Endothelial cell of umbilical vein (primary cell): ENCODE measurements around the gene CD34. TPM values are rescaled to one million over a fixed set of nuclear protein-coding genes. Genes with fewer than 3 reads are reported as not detected.

Experiments
- BruUV-seq: library from RNA; stranded (reverse); fragments of 400-500 nt; replicated peaks from 2 replicates; lab custom pipeline; 2021; lab: Mats Ljungman, UMichigan
- CTCF ChIA-PET: fragments of 300-600, 350-600 bp; sonication (Branson Sonifier 250); formaldehyde crosslinking; loops from one replicate; lab custom pipeline; 2021; ENCODE audit warnings: antibody characterized with exemption, inconsistent platforms; lab: Charles Lee
- POLR2A ChIA-PET: fragments of 300-600, 350-600 bp; sonication (Branson Sonifier 250); formaldehyde crosslinking; loops from one replicate; lab custom pipeline; 2021; ENCODE audit warnings: antibody characterized with exemption, inconsistent platforms; lab: Charles Lee
- DNase-seq: peaks from one replicate; pipeline ENCODE4 v3.0.0-alpha.2; 2011; ENCODE audit warnings: low read depth, low spot score
- FAIRE-seq: peaks from 2 replicates; lab custom pipeline; 2011; peaks lifted over from hg19 to GRCh38; lab: Jason Lieb, UNC
- H2AFZ ChIP-seq: 2 replicates; pipeline ENCODE4 v1.6.0; 2012; ENCODE audit warnings: low read depth, low read length, control low read depth, inconsistent platforms
- H3K27ac ChIP-seq: 2 replicates; pipeline ENCODE4 v1.5.1; 2011; ENCODE audit warnings: low read depth, mild to moderate bottlenecking, control low read depth, low read length, moderate library complexity; ENCODE audit not compliant: insufficient read depth
- H3K27me3 ChIP-seq, 2 experiments: 2 replicates each; pipeline versions ENCODE4 v1.6.0 to v1.6.1; 2011; ENCODE audit warnings: low read length in 2 of 2, mixed read lengths in 1 of 2; ENCODE audit not compliant: control insufficient read depth in 2 of 2, insufficient read depth in 2 of 2
- H3K36me3 ChIP-seq, 2 experiments: 2 replicates in 1 of 2; 3 replicates in 1 of 2; pipeline ENCODE4 v1.5.1; 2011; ENCODE audit warnings: low read length in 2 of 2, mild to moderate bottlenecking in 1 of 2, moderate library complexity in 1 of 2; ENCODE audit not compliant: control insufficient read depth in 2 of 2, insufficient read depth in 2 of 2; ENCODE audit errors: extremely low read depth in 1 of 2
- H3K4me1 ChIP-seq: 3 replicates; pipeline ENCODE4 v1.5.1; 2011; ENCODE audit warnings: mild to moderate bottlenecking, low read length; ENCODE audit not compliant: control insufficient read depth, insufficient read depth; ENCODE audit errors: extremely low read depth
- H3K4me2 ChIP-seq: 2 replicates; pipeline ENCODE4 v1.6.1; 2011; ENCODE audit warnings: low read length, control low read depth, mixed read lengths; ENCODE audit not compliant: insufficient read depth
- H3K4me3 ChIP-seq, 3 experiments: fragments of 200-600 bp in 1 of 3; sonication (generic), shearing (Covaris generic) in 1 of 3; replicated peaks in 1 of 3; 2 replicates each; pipeline ENCODE4 v1.5.1; 2011 to 2016; ENCODE audit warnings: control low read depth in 3 of 3, low read length in 3 of 3, mild to moderate bottlenecking in 2 of 3, inconsistent platforms in 1 of 3, low read depth in 1 of 3, moderate library complexity in 1 of 3; ENCODE audit not compliant: insufficient read depth in 1 of 3
- H3K79me2 ChIP-seq: 2 replicates; pipeline ENCODE4 v1.6.0; 2012; ENCODE audit warnings: low read length, inconsistent platforms; ENCODE audit not compliant: control insufficient read depth, insufficient read depth
- H3K9ac ChIP-seq: replicated peaks from 2 replicates; pipeline ENCODE3; 2011; ENCODE audit warnings: low read length, control low read depth; ENCODE audit not compliant: insufficient read depth; ENCODE audit errors: extremely low read depth
- H3K9me1 ChIP-seq: replicated peaks from 3 replicates; pipeline ENCODE4 v1.6.0; 2011; ENCODE audit warnings: mild to moderate bottlenecking, low read length; ENCODE audit not compliant: control insufficient read depth, insufficient read depth; ENCODE audit errors: extremely low read depth
- H3K9me3 ChIP-seq: replicated peaks from 2 replicates; pipeline ENCODE4 v1.5.1; 2012; ENCODE audit warnings: low read length, inconsistent platforms; ENCODE audit not compliant: control insufficient read depth, insufficient read depth
- H4K20me1 ChIP-seq: replicated peaks from 2 replicates; pipeline ENCODE3; 2011; ENCODE audit warnings: mild to moderate bottlenecking, low read length; ENCODE audit not compliant: control insufficient read depth, insufficient read depth; ENCODE audit errors: extremely low read depth
- EZH2 ChIP-seq: IDR thresholded peaks from 2 replicates; pipeline ENCODE4 v1.6.1; 2012; ENCODE audit warnings: borderline replicate concordance, low read depth, mild to moderate bottlenecking, moderate library complexity, low read length, inconsistent platforms; ENCODE audit not compliant: severe bottlenecking
- FOS ChIP-seq: IDR thresholded peaks from 2 replicates; pipeline ENCODE4 v1.6.1; 2011; ENCODE audit warnings: mild to moderate bottlenecking, low read length, moderate library complexity, borderline replicate concordance; ENCODE audit not compliant: insufficient read depth
- GATA2 ChIP-seq: IDR thresholded peaks from 2 replicates; pipeline ENCODE4 v1.7.0; 2011; ENCODE audit warnings: low read depth, mild to moderate bottlenecking, moderate library complexity, mixed read lengths, low read length; ENCODE audit not compliant: insufficient read length, insufficient read depth
- JUN ChIP-seq: IDR thresholded peaks from 2 replicates; pipeline ENCODE4 v1.6.1; 2011; ENCODE audit warnings: borderline replicate concordance, low read depth; ENCODE audit not compliant: insufficient read length, insufficient read depth
- MYC ChIP-seq: IDR thresholded peaks from one replicate; pipeline ENCODE4 v1.6.1; 2011; ENCODE audit warnings: mild to moderate bottlenecking, low read depth, low read length
- POLR2A ChIP-seq: IDR thresholded peaks from 2 replicates; pipeline ENCODE4 v1.6.1; 2012; ENCODE audit warnings: low read depth, mild to moderate bottlenecking, control low read depth, low read length
- POLR2AphosphoS5 ChIP-seq: IDR thresholded peaks from 2 replicates; pipeline ENCODE4 v1.6.1; 2012; ENCODE audit warnings: low read depth, mild to moderate bottlenecking, control low read depth, low read length, moderate library complexity; ENCODE audit not compliant: insufficient read depth
- dilution Hi-C: fragments of 300-500 bp; cut with MboI; formaldehyde crosslinking; loops from one replicate; pipeline ENCODE4 v1.15.0; 2019; ENCODE audit warnings: low sequenced_read_pairs; ENCODE audit not compliant: extremely low pct_ligation_motif_present
- intact Hi-C: fragments of 100-400 bp; cut with micrococcal nuclease; formaldehyde crosslinking; loops from one replicate; pipeline ENCODE4 v1.10.0; 2022
- polyA plus RNA-seq, 4 experiments: library from polyadenylated mRNA; depleted of rRNA in 3 of 4; stranded (reverse) in 3 of 4; unstranded in 1 of 4; fragments of >200 nt; gene quantifications; 2 replicates each; pipeline versions ENCODE4 v1.2.1 to v1.2.3, GENCODE V29; 2011 to 2012; ENCODE audit warnings: missing spikeins in 1 of 4
- total RNA-seq: library from RNA; stranded (reverse); gene quantifications from 2 replicates; pipeline ENCODE4 v1.2.3, GENCODE V29; 2021
- TF ChIP-seq, protein P1 (sequence below), 2 donors: IDR thresholded peaks; 1 replicate in 1 of 2; 2 replicates in 1 of 2; pipeline ENCODE4 v1.5.1; 2011; ENCODE audit warnings: low read length in 2 of 2, mild to moderate bottlenecking in 2 of 2, moderate library complexity in 2 of 2, control low read depth in 1 of 2, inconsistent platforms in 1 of 2, low read depth in 1 of 2; ENCODE audit not compliant: insufficient read depth in 1 of 2; ENCODE audit errors: extremely low read depth in 1 of 2
- TF ChIP-seq, protein P2 (sequence below): IDR thresholded peaks from 2 replicates; pipeline ENCODE4 v1.6.1; 2011; ENCODE audit not compliant: insufficient read depth, insufficient read length

The CD34 gene
- total and polyA plus RNA-seq, 2 donors (not counting 3 experiments of a cell fraction or from before 2014, with no cell fraction given) = 102 to 174 TPM

DNA sequence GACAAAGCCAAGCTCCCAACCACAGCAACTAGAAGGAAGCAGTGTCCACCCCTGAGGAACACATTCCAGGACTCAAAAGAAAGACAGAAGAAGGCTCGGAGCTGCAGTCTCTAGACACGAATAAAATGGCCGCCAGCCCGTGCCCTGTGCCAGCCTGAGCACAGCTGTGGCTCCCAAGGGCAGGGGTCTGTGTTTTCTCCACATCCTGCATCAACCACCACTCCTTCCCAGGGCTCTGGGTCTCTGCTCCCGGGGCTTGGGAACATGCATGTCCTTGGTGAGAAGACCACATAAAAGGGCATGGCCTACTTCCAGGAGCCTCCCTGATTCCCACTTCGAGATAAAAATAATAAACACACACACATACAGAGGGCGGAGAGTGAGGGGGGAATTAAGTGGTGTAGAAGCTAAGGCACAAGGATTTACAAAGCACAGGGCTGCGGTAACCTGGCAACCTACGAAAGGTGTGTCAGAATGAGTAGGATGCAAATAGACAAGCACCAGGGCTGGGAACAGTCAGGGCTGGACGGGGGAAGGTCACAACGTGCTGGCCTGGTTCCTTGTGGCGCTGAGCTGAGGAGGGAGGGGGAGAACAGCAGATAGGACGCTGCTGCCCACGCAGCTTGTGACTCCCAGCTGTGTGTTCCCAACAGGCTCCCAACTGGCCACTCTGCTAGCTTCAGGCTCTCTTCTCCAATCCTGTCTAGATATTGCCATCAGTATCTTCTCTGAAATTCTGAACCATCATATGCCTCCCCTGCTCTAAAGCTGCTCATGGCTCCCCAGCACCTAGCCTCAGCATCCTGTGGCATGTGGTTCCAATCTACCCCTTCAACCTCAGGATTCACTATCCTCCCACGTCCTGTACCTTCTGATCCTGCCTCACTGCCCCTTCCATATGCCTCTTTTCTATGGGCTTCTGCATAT, 72.5 kb downstream of the CD34 start:
- no peak overlapping the region for H3K27ac ChIP-seq
- no peak for FAIRE-seq
- CTCF ChIA-PET = interaction anchor here (0.8 to 21.9 kb wide), 5 partner anchors 9 to 125 kb away, joined by 3 to 634 read pairs (median 4); no protein-coding TSS in a partner anchor
- intact Hi-C loops = no loop called here
- H2AFZ ChIP-seq = no peak overlapping the region
- dilution Hi-C loops = no loop called here
- H3K4me3 ChIP-seq = no peak overlapping the region
- H3K79me2 ChIP-seq = peaks cover 60% of the 10 kb centered on the region
- no peak for DNase-seq
- POLR2A ChIA-PET = no interaction called here
- H3K27me3 ChIP-seq = no peaks in the 10 kb centered on the region
- no peak overlapping the region for H3K4me2 ChIP-seq
- TF ChIP-seq MYC (no peak), JUN (no peak), POLR2AphosphoS5 (no peak), POLR2A (no peak), EZH2 (no peak), FOS (no peak), GATA2 (no peak)
- TF ChIP-seq, protein P1, sequence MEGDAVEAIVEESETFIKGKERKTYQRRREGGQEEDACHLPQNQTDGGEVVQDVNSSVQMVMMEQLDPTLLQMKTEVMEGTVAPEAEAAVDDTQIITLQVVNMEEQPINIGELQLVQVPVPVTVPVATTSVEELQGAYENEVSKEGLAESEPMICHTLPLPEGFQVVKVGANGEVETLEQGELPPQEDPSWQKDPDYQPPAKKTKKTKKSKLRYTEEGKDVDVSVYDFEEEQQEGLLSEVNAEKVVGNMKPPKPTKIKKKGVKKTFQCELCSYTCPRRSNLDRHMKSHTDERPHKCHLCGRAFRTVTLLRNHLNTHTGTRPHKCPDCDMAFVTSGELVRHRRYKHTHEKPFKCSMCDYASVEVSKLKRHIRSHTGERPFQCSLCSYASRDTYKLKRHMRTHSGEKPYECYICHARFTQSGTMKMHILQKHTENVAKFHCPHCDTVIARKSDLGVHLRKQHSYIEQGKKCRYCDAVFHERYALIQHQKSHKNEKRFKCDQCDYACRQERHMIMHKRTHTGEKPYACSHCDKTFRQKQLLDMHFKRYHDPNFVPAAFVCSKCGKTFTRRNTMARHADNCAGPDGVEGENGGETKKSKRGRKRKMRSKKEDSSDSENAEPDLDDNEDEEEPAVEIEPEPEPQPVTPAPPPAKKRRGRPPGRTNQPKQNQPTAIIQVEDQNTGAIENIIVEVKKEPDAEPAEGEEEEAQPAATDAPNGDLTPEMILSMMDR (IDR thresholded peaks at IDR 0.05; ENCODE audit: extremely low read depth in 1 of 2, insufficient read depth in 1 of 2, low read depth in 1 of 2, low read length in 2 of 2) = no peak
- TF ChIP-seq, protein P2, sequence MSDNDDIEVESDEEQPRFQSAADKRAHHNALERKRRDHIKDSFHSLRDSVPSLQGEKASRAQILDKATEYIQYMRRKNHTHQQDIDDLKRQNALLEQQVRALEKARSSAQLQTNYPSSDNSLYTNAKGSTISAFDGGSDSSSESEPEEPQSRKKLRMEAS = no peak
- H4K20me1 ChIP-seq = no peaks in the 10 kb centered on the region
- BruUV-seq = no TSS peak
- H3K9me3 ChIP-seq = no peaks in the 10 kb centered on the region
- no peak overlapping the region for H3K9ac ChIP-seq
- no peaks in the 10 kb centered on the region for H3K9me1 ChIP-seq
- H3K36me3 ChIP-seq = peaks cover 4 to 7% of the 10 kb centered on the region in 2 experiments
- no peaks in the 10 kb centered on the region for H3K4me1 ChIP-seq
